ENCODE measurements around the gene ADGRF5. TPM values are rescaled to one million over a fixed set of nuclear protein-coding genes. Genes with fewer than 3 reads are reported as not detected.
"Not testable (repeated sequence)": the region's sequence is repeated elsewhere in the genome, so short reads cannot be mapped to it uniquely, and the experiment has no call there.

The ADGRF5 gene
- total RNA-seq, 2 experiments from 2014 or later = not detected

- H3K36me3 Mint-ChIP-seq (ENCODE audit: low read depth); H3K9me3 Mint-ChIP-seq (ENCODE audit: insufficient read depth); H3K27ac Mint-ChIP-seq; H3K4me3 Mint-ChIP-seq; H3K4me1 Mint-ChIP-seq (ENCODE audit: low read depth); DNase-seq; POLR2A ChIA-PET; ATAC-seq; H3K27me3 Mint-ChIP-seq (ENCODE audit: low read depth): not testable (repeated sequence)
- CTCF ChIA-PET = interaction anchor here (1.1 kb wide), 1 partner anchor 14 kb away, joined by 3 read pairs; no protein-coding TSS in a partner anchor
Observed at GRCh38 chr6:46834257-46834916, 87.4 kb downstream of the ADGRF5 start.

GRCh38 chr6:46832816-46833215 lies 88.9 kb downstream of the ADGRF5 start:
- ATAC-seq (no peak), DNase-seq (no peak)
- POLR2A ChIA-PET = no interaction called here
- H3K4me3 Mint-ChIP-seq = no peak overlapping the region
- H3K4me1 Mint-ChIP-seq (ENCODE audit: low read depth) = no peaks in the 10 kb centered on the region
- H3K36me3 Mint-ChIP-seq (ENCODE audit: low read depth) = no peaks in the 10 kb centered on the region
- H3K27ac Mint-ChIP-seq = no peak overlapping the region
- CTCF ChIA-PET = no interaction called here
- H3K9me3 Mint-ChIP-seq (ENCODE audit: insufficient read depth) = no peaks in the 10 kb centered on the region
- H3K27me3 Mint-ChIP-seq (ENCODE audit: low read depth) = peaks cover 7% of the 10 kb centered on the region

- Mint-ChIP-seq H3K4me1 (ENCODE audit: low read depth) (no peaks in the 10 kb centered on the region), H3K36me3 (ENCODE audit: low read depth) (no peaks in the 10 kb centered on the region), H3K27ac (no peak overlapping the region), H3K4me3 (no peak overlapping the region), H3K9me3 (ENCODE audit: insufficient read depth) (no peaks in the 10 kb centered on the region), H3K27me3 (ENCODE audit: low read depth) (peaks cover 9% of the 10 kb centered on the region)
- ATAC-seq (no peak), DNase-seq (no peak)
- ChIA-PET CTCF (no interaction called here), POLR2A (no interaction called here)
Observed at GRCh38 chr6:46828939-46829338, 92.8 kb downstream of the ADGRF5 start.

GRCh38 chr6:46821458-46821881 lies 100.3 kb downstream of the ADGRF5 start:
- no peaks in the 10 kb centered on the region for H3K9me3 Mint-ChIP-seq (ENCODE audit: insufficient read depth)
- H3K4me3 Mint-ChIP-seq = no peak overlapping the region
- H3K36me3 Mint-ChIP-seq (ENCODE audit: low read depth) = no peaks in the 10 kb centered on the region
- CTCF ChIA-PET = no interaction called here
- POLR2A ChIA-PET = no interaction called here
- H3K27me3 Mint-ChIP-seq (ENCODE audit: low read depth) = peaks cover 5% of the 10 kb centered on the region
- no peak overlapping the region for H3K27ac Mint-ChIP-seq
- no peaks in the 10 kb centered on the region for H3K4me1 Mint-ChIP-seq (ENCODE audit: low read depth)
- no peak for DNase-seq
- no peak for ATAC-seq

GRCh38 chr6:46819561-46819960 lies 102.2 kb downstream of the ADGRF5 start:
- Mint-ChIP-seq H3K4me3 (no peak overlapping the region), H3K4me1 (ENCODE audit: low read depth) (no peaks in the 10 kb centered on the region), H3K36me3 (ENCODE audit: low read depth) (no peaks in the 10 kb centered on the region), H3K27me3 (ENCODE audit: low read depth) (peaks cover 3% of the 10 kb centered on the region), H3K9me3 (ENCODE audit: insufficient read depth) (no peaks in the 10 kb centered on the region), H3K27ac (no peak overlapping the region)
- CTCF ChIA-PET = no interaction called here
- no peak for ATAC-seq
- POLR2A ChIA-PET = no interaction called here
- no peak for DNase-seq

GRCh38 chr6:46816626-46817025 lies 105.1 kb downstream of the ADGRF5 start:
- ATAC-seq = no peak
- Mint-ChIP-seq H3K4me1 (ENCODE audit: low read depth) (no peaks in the 10 kb centered on the region), H3K36me3 (ENCODE audit: low read depth) (no peaks in the 10 kb centered on the region), H3K27ac (no peak overlapping the region), H3K27me3 (ENCODE audit: low read depth) (peaks cover 3% of the 10 kb centered on the region), H3K9me3 (ENCODE audit: insufficient read depth) (no peaks in the 10 kb centered on the region), H3K4me3 (no peak overlapping the region)
- POLR2A ChIA-PET = no interaction called here
- no peak for DNase-seq
- CTCF ChIA-PET = no interaction called here

GRCh38 chr6:46815130-46815529 lies 106.6 kb downstream of the ADGRF5 start:
- Mint-ChIP-seq H3K27ac (no peak overlapping the region), H3K4me3 (no peak overlapping the region), H3K36me3 (ENCODE audit: low read depth) (no peaks in the 10 kb centered on the region), H3K27me3 (ENCODE audit: low read depth) (peaks cover 8% of the 10 kb centered on the region), H3K9me3 (ENCODE audit: insufficient read depth) (no peaks in the 10 kb centered on the region), H3K4me1 (ENCODE audit: low read depth) (no peaks in the 10 kb centered on the region)
- POLR2A ChIA-PET = no interaction called here
- ATAC-seq (no peak), DNase-seq (no peak)
- CTCF ChIA-PET = no interaction called here

- ATAC-seq = no peak
- CTCF ChIA-PET = no interaction called here
Observed at GRCh38 chr6:46808806-46809205, 112.9 kb downstream of the ADGRF5 start.

More at GRCh38 chr6:46808806-46809205, 112.9 kb downstream of the ADGRF5 start:
- peaks cover 12% of the 10 kb centered on the region for H3K27me3 Mint-ChIP-seq (ENCODE audit: low read depth)
- no peaks in the 10 kb centered on the region for H3K9me3 Mint-ChIP-seq (ENCODE audit: insufficient read depth)
- H3K27ac Mint-ChIP-seq = no peak overlapping the region
- POLR2A ChIA-PET = no interaction called here
- no peak for DNase-seq
- H3K4me3 Mint-ChIP-seq = no peak overlapping the region
- no peaks in the 10 kb centered on the region for H3K4me1 Mint-ChIP-seq (ENCODE audit: low read depth)
- H3K36me3 Mint-ChIP-seq (ENCODE audit: low read depth) = no peaks in the 10 kb centered on the region

Other genes starting within 250 kb of the ADGRF5 start
- not detected for gene TDRD6, start 234.1 kb downstream of the ADGRF5 start, total RNA-seq
- gene PLA2G7, start 186.6 kb downstream of the ADGRF5 start, total RNA-seq = not detected
- not detected for gene ANKRD66, start 175.0 kb downstream of the ADGRF5 start, total RNA-seq
- gene MEP1A, start 128.5 kb downstream of the ADGRF5 start, total RNA-seq = not detected
- not detected for gene ADGRF1, start 120.4 kb upstream of the ADGRF5 start, total RNA-seq

Data from activated CD8-positive, alpha-beta T cell treated with anti-CD3 and anti-CD28 coated beads, Interleukin-2, amount 10 ng/mL, durations not matched to agents 7 days and 5 days (primary cell).